SIG-M5 (cell line): ENCODE results near the gene LHFPL4.
"Not testable (repeated sequence)": the region's sequence is repeated elsewhere in the genome, so short reads cannot be mapped to it uniquely, and the experiment has no call there.

Experiments
- DNase-seq: peaks from one replicate; lab custom pipeline; 2025; lab: John Stamatoyannopoulos, UW

Gene LHFPL4

GRCh38 chr3:9553021-9553947 is at the start of gene LHFPL4:
Gene LHFPL4 (minus strand): TSS chr3:9553822. CDS start chr3:9552679, 1,143 bp downstream.
- no peak for DNase-seq

GRCh38 chr3:9602620-9603019 is 49.0 kb upstream of the LHFPL4 start:
- no peak for DNase-seq

GRCh38 chr3:9601006-9601581 is 47.5 kb upstream of the LHFPL4 start:
- not testable (repeated sequence) for DNase-seq

- no peak for DNase-seq
Observed at GRCh38 chr3:9600597-9600996, 47.0 kb upstream of the LHFPL4 start.

DNA sequence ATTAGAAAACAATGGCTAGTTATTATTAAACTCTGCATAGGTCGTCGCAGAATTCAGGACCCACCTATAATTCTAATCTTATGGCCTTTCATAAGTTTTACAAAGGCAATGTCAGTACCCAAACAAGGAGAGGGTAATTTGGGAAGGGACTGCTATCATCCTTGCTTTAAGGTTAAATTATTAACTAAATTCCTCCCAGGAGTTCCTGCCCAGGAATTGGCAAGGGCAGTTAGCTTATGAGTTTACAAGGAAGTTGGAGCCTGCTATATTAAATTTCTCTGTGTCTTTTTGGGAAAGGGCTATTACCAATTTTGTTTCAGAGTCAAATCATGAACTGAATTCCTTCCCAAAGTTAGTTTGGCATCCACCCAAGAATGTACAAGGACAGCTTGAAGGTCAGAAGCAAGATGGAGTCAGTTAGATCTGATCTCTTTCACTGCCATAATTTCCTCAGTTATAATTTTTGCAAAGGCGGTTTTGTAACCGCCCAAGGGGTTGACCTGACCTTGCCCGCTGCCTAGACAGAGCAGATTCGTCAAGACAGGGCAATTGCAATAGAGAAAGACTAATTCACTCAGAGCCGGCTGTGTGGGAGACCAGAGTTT is 45.3 kb upstream of the LHFPL4 start:
- DNase-seq, result no peak

DNA sequence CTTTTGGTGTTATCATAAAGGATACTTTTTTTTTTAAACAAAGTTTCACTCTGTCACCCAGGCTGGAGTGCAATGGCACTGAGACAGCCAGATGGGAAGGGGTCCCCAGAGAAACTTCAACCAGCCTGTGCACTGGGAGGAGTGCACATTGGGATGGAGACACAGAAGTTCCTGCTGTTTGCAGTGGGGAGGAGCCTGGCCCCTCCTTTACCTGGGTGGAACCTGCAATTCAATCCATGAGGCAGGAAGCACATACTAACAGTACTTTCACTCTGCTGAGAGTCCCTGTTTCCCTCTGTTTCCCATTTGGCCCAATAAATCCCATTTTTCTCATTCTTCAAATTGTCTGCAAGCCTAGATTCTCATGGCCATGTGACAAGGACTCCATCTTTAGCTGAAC is 42.3 kb upstream of the LHFPL4 start:
- no peak for DNase-seq

DNA sequence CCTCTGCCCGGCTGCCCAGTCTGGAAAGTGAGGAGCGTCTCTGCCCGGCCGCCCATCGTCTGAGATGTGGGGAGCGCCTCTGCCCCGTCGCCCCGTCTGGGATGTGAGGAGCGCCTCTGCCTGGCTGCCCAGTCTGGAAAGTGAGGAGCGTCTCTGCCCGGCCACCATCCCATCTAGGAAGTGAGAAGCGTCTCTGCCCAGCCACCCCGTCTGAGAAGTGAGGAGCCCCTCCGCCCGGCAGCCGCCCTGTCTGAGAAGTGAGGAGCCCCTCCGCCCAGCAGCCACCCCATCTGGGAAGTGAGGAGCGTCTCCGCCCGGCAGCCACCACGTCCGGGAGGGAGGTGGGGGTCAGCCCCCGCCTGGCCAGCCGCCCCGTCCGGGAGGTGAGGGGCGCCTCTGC is 38.2 kb upstream of the LHFPL4 start:
- DNase-seq, result not testable (repeated sequence)

- DNase-seq, result no peak
Observed at GRCh38 chr3:9590282-9590791, 36.7 kb upstream of the LHFPL4 start.

- no peak for DNase-seq
Observed at GRCh38 chr3:9583792-9584191, 30.2 kb upstream of the LHFPL4 start.

DNA sequence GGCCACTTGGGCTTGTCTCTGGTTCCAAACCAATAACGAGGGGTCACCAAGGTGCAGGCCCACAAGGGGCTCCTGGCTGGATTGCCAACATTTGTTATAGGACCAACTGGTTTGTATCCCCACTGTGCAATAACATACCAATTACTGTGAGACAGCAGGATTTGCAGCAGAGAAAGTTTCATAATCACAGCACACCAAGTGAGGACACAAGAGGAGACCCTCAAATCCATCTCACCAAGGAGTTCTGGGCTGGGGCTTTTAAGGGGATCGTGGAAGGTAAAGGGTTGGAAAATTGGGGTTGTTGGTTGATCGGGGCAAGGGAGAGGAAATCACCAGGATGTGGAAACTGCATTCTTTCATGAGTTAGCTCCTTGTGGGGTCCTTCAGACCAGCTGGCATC is 29.7 kb upstream of the LHFPL4 start:
- no peak for DNase-seq

GRCh38 chr3:9582332-9582731 is 28.7 kb upstream of the LHFPL4 start:
- no peak for DNase-seq

- no peak for DNase-seq
Observed at GRCh38 chr3:9581742-9582141, 28.1 kb upstream of the LHFPL4 start.

GRCh38 chr3:9569054-9569453 is 15.4 kb upstream of the LHFPL4 start:
- no peak for DNase-seq

- no peak for DNase-seq
Observed at GRCh38 chr3:9565316-9565715, 11.7 kb upstream of the LHFPL4 start.

- DNase-seq, result no peak
Observed at GRCh38 chr3:9563851-9564250, 10.2 kb upstream of the LHFPL4 start.

DNA sequence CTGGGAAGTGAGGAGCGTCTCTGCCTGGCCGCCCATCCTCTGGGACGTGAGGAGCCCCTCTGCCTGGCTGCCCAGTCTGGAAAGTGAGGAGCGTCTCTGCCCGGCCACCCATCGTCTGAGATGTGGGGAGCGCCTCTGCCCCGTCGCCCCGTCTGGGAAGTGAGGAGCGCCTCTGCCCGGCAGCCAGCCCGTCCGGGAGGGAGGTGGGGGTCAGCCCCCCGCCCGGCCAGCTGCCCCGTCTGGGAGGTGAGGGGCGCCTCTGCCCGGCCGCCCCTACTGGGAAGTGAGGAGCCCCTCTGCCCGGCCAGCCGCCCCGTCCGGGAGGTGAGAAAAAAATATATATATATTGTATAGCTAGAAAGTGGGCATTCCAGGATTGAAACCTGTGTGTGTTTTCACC is 6.4 kb upstream of the LHFPL4 start:
- DNase-seq, result not testable (repeated sequence)

GRCh38 chr3:9553948-9554513 is 409 bp upstream of the LHFPL4 start:
- DNase-seq, result no peak

DNA sequence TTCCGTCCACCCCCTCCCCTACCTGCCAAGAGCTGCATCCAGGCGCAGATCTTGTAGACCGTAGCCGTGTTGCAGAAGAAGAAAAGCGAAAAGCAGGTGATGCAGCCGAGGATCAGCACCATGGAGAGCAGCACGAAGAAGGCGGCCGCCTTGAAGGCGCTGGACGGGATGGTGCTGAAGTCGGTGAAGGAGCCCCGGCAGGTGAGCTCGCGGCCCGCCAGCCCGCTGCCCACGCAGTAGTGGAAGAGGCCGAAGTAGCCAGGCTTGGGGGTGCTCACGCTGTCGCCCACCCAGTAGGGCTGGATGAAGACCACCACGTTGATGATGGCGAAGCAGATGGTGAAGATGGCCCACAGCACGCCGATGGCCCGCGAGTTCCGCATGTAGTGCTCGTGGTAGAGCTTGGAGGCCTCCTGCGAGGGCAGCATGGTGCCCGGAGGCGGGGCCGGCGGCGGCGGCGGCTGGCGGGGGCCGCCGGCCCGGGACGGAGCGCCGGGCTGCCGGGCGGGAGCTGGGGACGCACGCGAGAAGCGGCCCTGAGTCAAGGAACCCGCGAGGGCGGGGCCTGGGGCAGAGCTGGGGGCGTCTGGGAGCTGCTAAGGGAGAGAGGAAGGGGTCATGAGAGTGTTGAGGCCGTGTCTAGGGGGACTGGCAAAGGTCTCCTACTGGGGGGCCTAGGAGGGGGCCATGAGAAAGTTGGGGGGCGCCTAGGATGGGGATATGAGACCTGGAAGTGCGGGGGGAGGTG is 1.2 kb downstream of the LHFPL4 start:
- DNase-seq, result no peak

DNA sequence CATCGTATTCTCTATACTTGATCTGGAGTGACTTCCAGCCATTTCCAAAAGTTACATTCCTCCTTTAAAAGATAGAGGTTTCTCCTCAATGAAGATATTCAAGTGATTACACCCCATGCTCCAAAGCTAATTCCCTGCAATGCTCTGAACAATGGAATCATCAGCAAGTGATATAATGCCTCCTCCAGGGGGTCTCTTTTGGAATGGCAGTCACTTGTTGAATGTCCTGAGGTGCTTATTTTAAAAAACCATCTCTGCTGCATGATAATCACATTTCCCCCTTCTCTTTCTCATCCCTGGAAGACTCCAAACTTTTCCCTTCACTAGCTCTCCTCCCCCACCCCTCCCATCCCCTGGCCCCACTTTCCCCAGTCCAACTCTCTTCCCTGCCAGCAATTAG is 2.6 kb downstream of the LHFPL4 start:
- no peak for DNase-seq

GRCh38 chr3:9549600-9549999 is 4.0 kb downstream of the LHFPL4 start:
- DNase-seq, result no peak

GRCh38 chr3:9548991-9549390 is 4.6 kb downstream of the LHFPL4 start:
- no peak for DNase-seq

GRCh38 chr3:9542182-9542581 is 11.4 kb downstream of the LHFPL4 start:
- no peak for DNase-seq
